HG02852 (cell line): ENCODE data around the gene RNF141.

ENCODE experiments used
- ATAC-seq: cut with Tn5 transposase; IDR thresholded peaks from one replicate; pipeline ENCODE4 v1.9.1; 2021; ENCODE audit warnings: mild to moderate bottlenecking, moderate library complexity; ENCODE audit not compliant: unreplicated experiment

The RNF141 gene

GRCh38 chr11:10561947-10562346 is 21.0 kb upstream of the RNF141 start:
- no peak for ATAC-seq

GRCh38 chr11:10561043-10561818 is 20.2 kb upstream of the RNF141 start:
- no peak for ATAC-seq

GRCh38 chr11:10558288-10558687 is 17.3 kb upstream of the RNF141 start:
- no peak for ATAC-seq

- ATAC-seq, result no peak
Measured at GRCh38 chr11:10556590-10556989, 15.6 kb upstream of the RNF141 start.

- no peak for ATAC-seq
Measured at GRCh38 chr11:10551845-10552352, 10.9 kb upstream of the RNF141 start.

GRCh38 chr11:10551290-10551592 is 10.3 kb upstream of the RNF141 start:
- no peak for ATAC-seq

GRCh38 chr11:10550503-10551289 is 9.7 kb upstream of the RNF141 start:
- no peak for ATAC-seq

GRCh38 chr11:10544491-10545465 is 3.8 kb upstream of the RNF141 start:
- ATAC-seq, result no peak

- no peak for ATAC-seq
Measured at GRCh38 chr11:10543782-10544181, 2.8 kb upstream of the RNF141 start.

GRCh38 chr11:10542776-10543175 is 1.8 kb upstream of the RNF141 start:
- ATAC-seq, result no peak

GRCh38 chr11:10541561-10541930 is 559 bp upstream of the RNF141 start:
- ATAC-seq, result no peak

GRCh38 chr11:10540546-10540914 is 457 bp downstream of the RNF141 start:
- ATAC-seq, result peak; percentile 35

- no peak for ATAC-seq
Measured at GRCh38 chr11:10539339-10539738, 1.6 kb downstream of the RNF141 start.

GRCh38 chr11:10538924-10539323 is 2.1 kb downstream of the RNF141 start:
- ATAC-seq, result no peak

- no peak for ATAC-seq
Measured at GRCh38 chr11:10537600-10537999, 3.4 kb downstream of the RNF141 start.

GRCh38 chr11:10534316-10534715 is 6.7 kb downstream of the RNF141 start:
- no peak for ATAC-seq

- no peak for ATAC-seq
Measured at GRCh38 chr11:10533323-10533722, 7.7 kb downstream of the RNF141 start.

- no peak for ATAC-seq
Measured at GRCh38 chr11:10532526-10532925, 8.5 kb downstream of the RNF141 start.

- ATAC-seq, result no peak
Measured at GRCh38 chr11:10529279-10529678, 11.7 kb downstream of the RNF141 start.

GRCh38 chr11:10528121-10528520 is 12.9 kb downstream of the RNF141 start:
- ATAC-seq, result no peak
